CD14-positive monocyte (primary cell): ENCODE results near the gene WDR5B. TPM values are rescaled to one million over a fixed set of nuclear protein-coding genes. Genes with fewer than 3 reads are reported as not detected.

Source experiments
- DNase-seq, 3 donors: peaks; one replicate each; pipeline ENCODE4 v3.0.0-alpha.2; 2011 to 2022
- H2AFZ ChIP-seq: 2 replicates; pipeline ENCODE4 v1.6.0; 2012; ENCODE audit warnings: mild to moderate bottlenecking, low read depth, low read length, inconsistent platforms; ENCODE audit not compliant: insufficient read depth, poor library complexity, severe bottlenecking
- H3K27ac ChIP-seq, 2 donors: 1 replicate in 1 of 2; 2 replicates in 1 of 2; pipeline ENCODE4 v1.5.1; 2012 to 2013; ENCODE audit warnings: low read length in 2 of 2, control low read depth in 1 of 2, inconsistent platforms in 1 of 2, low read depth in 1 of 2, mild to moderate bottlenecking in 1 of 2
- H3K27me3 ChIP-seq, 2 donors: one replicate each; pipeline versions ENCODE4 v1.6.0 to v1.6.1; 2011 to 2013; ENCODE audit warnings: low read length in 2 of 2; ENCODE audit not compliant: control insufficient read depth in 2 of 2, insufficient read depth in 2 of 2
- H3K36me3 ChIP-seq, 2 donors: replicated peaks in 1 of 2; 1 replicate in 1 of 2; 2 replicates in 1 of 2; pipeline versions ENCODE4 v1.5.1 to v1.6.1; 2012 to 2013; ENCODE audit warnings: low read length in 2 of 2, control low read depth in 1 of 2, inconsistent platforms in 1 of 2, mild to moderate bottlenecking in 1 of 2; ENCODE audit not compliant: insufficient read depth in 2 of 2, control insufficient read depth in 1 of 2
- H3K4me1 ChIP-seq, 2 donors: 1 replicate in 1 of 2; 2 replicates in 1 of 2; pipeline versions ENCODE4 v1.5.1 to v1.6.1; 2012 to 2013; ENCODE audit warnings: low read length in 2 of 2, control low read depth in 1 of 2, inconsistent platforms in 1 of 2, mild to moderate bottlenecking in 1 of 2, moderate library complexity in 1 of 2; ENCODE audit not compliant: insufficient read depth in 2 of 2, control insufficient read depth in 1 of 2
- H3K4me2 ChIP-seq: replicated peaks from 2 replicates; pipeline ENCODE3; 2012; ENCODE audit warnings: low read length, moderate library complexity, mild to moderate bottlenecking; ENCODE audit not compliant: poor library complexity, severe bottlenecking; ENCODE audit errors: extremely low read depth
- H3K4me3 ChIP-seq, 3 experiments: fragments of 200-600 bp in 1 of 3; sonication (generic) in 1 of 3; replicated peaks in 1 of 3; 1 replicate in 2 of 3; 2 replicates in 1 of 3; pipeline ENCODE4 v1.5.1; 2011 to 2013; ENCODE audit warnings: low read length in 3 of 3, mild to moderate bottlenecking in 3 of 3, control low read depth in 2 of 3, low read depth in 2 of 3, inconsistent platforms in 1 of 3, moderate library complexity in 1 of 3
- H3K79me2 ChIP-seq: 2 replicates; pipeline ENCODE4 v1.6.0; 2012; ENCODE audit warnings: mild to moderate bottlenecking, control low read depth, inconsistent platforms, low read length, moderate library complexity; ENCODE audit not compliant: insufficient read depth
- H3K9ac ChIP-seq: 2 replicates; pipeline ENCODE4 v1.6.0; 2017; ENCODE audit warnings: low read length, mild to moderate bottlenecking; ENCODE audit not compliant: insufficient read depth, poor library complexity, severe bottlenecking
- H3K9me3 ChIP-seq, 2 donors: replicated peaks in 1 of 2; 1 replicate in 1 of 2; 2 replicates in 1 of 2; pipeline versions ENCODE4 v1.5.1 to v1.6.1; 2012 to 2013; ENCODE audit warnings: low read length in 2 of 2, control low read depth in 1 of 2; ENCODE audit not compliant: control insufficient read depth in 1 of 2, insufficient read depth in 1 of 2
- H4K20me1 ChIP-seq: 2 replicates; pipeline ENCODE4 v1.6.0; 2012; ENCODE audit warnings: mild to moderate bottlenecking, low read length, control low read depth, moderate library complexity; ENCODE audit not compliant: insufficient read depth
- H3K27ac Mint-ChIP-seq, 7 donors: one replicate each; pipeline ENCODE4 v1.8.0; 2020; ENCODE audit warnings: mild to moderate bottlenecking in 7 of 7, mixed read lengths in 7 of 7, moderate library complexity in 6 of 7, inconsistent platforms in 2 of 7
- H3K27me3 Mint-ChIP-seq, 3 donors: one replicate each; pipeline ENCODE4 v1.8.0; 2021 to 2022; ENCODE audit warnings: low read depth in 3 of 3, mild to moderate bottlenecking in 3 of 3, mixed read lengths in 3 of 3, moderate library complexity in 3 of 3, inconsistent platforms in 1 of 3
- H3K36me3 Mint-ChIP-seq, 2 donors: one replicate each; pipeline ENCODE4 v1.8.0; 2020; ENCODE audit warnings: mixed read lengths in 2 of 2, inconsistent platforms in 1 of 2, mild to moderate bottlenecking in 1 of 2
- H3K4me1 Mint-ChIP-seq: one replicate; pipeline ENCODE4 v1.8.0; 2020; ENCODE audit warnings: mild to moderate bottlenecking, mixed read lengths
- H3K4me3 Mint-ChIP-seq, 2 donors: one replicate each; pipeline ENCODE4 v1.8.0; 2020; ENCODE audit warnings: mild to moderate bottlenecking in 2 of 2, mixed read lengths in 2 of 2, moderate library complexity in 1 of 2
- H3K9me3 Mint-ChIP-seq, 7 donors: one replicate each; pipeline ENCODE4 v1.8.0; 2020 to 2022; ENCODE audit warnings: mixed read lengths in 7 of 7, mild to moderate bottlenecking in 6 of 7, moderate library complexity in 6 of 7, inconsistent platforms in 2 of 7
- WGBS: methylation state at CpG from one replicate; pipeline ENCODE4 v1.1.5; 2013; ENCODE audit warnings: missing lambda C conversion rate; ENCODE audit not compliant: insufficient coverage; 5-methylcytosine and 5-hydroxymethylcytosine counted together
- intact Hi-C, 2 donors: fragments of 100-400 bp; cut with micrococcal nuclease; formaldehyde crosslinking; loops; one replicate each; pipeline versions ENCODE4 v1.15.0 to v1.15.1; 2023
- polyA plus RNA-seq, 3 donors: library from polyadenylated mRNA; depleted of rRNA in 1 of 3; unstranded in 2 of 3; stranded (reverse) in 1 of 3; fragments of 300-500 nt in 2 of 3; fragments of >200 nt in 1 of 3; fragmentation: Illumina TruSeq in 2 of 3; gene quantifications; 1 replicate in 2 of 3; 2 replicates in 1 of 3; pipeline ENCODE4 v1.2.3, GENCODE V29; 2012 to 2021
- TF ChIP-seq, protein P1 (sequence below): fragments of 200-600 bp; IDR thresholded peaks from one replicate; pipeline ENCODE4 v1.8.0; 2022; ENCODE audit warnings: antibody characterized with exemption, mild to moderate bottlenecking

Gene WDR5B
- polyA plus RNA-seq, 3 donors, result 0.85 to 3.1 (median 0.85) TPM

DNA sequence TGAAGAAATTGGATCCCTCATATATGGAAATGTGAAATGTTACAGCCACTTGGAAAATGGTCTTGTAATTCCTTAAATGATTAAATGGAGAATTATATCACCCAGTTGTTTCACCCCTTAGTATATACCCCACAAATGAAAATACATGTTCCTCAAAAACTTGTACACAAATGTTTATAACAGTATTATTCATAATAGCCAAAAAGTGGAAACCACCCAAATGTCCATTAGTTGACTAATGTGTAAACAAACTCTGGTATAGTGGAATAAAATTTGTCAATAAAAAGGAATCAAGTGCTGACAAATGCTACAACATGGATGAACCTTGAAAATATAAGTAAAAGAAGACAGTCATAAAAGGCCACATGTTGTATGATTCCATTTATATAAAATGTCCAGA, 19.4 kb downstream of the WDR5B start:
- no peaks in the 10 kb centered on the region for H3K27me3 Mint-ChIP-seq
- H3K27me3 ChIP-seq, result no peaks in the 10 kb centered on the region
- no peaks in the 10 kb centered on the region for H3K36me3 ChIP-seq
- no peak overlapping the region for H3K4me3 Mint-ChIP-seq
- no peaks in the 10 kb centered on the region for H4K20me1 ChIP-seq
- no peaks in the 10 kb centered on the region for H3K79me2 ChIP-seq
- TF ChIP-seq, protein P1, sequence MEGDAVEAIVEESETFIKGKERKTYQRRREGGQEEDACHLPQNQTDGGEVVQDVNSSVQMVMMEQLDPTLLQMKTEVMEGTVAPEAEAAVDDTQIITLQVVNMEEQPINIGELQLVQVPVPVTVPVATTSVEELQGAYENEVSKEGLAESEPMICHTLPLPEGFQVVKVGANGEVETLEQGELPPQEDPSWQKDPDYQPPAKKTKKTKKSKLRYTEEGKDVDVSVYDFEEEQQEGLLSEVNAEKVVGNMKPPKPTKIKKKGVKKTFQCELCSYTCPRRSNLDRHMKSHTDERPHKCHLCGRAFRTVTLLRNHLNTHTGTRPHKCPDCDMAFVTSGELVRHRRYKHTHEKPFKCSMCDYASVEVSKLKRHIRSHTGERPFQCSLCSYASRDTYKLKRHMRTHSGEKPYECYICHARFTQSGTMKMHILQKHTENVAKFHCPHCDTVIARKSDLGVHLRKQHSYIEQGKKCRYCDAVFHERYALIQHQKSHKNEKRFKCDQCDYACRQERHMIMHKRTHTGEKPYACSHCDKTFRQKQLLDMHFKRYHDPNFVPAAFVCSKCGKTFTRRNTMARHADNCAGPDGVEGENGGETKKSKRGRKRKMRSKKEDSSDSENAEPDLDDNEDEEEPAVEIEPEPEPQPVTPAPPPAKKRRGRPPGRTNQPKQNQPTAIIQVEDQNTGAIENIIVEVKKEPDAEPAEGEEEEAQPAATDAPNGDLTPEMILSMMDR, result no peak
- no peak for DNase-seq
- no peak overlapping the region for H3K4me3 ChIP-seq
- peaks cover 10% of the 10 kb centered on the region for H3K4me1 Mint-ChIP-seq
- no peak overlapping the region for H3K9ac ChIP-seq
- H3K27ac Mint-ChIP-seq, result no peak overlapping the region
- H3K4me1 ChIP-seq, result peaks cover 0 to 4% of the 10 kb centered on the region in 2 donors
- no peak overlapping the region for H3K4me2 ChIP-seq
- intact Hi-C loops, result no loop called here
- peaks cover 0 to 4% (median 0%) of the 10 kb centered on the region in 7 donors for H3K9me3 Mint-ChIP-seq
- no peak overlapping the region for H3K27ac ChIP-seq
- no peaks in the 10 kb centered on the region for H3K36me3 Mint-ChIP-seq
- H3K9me3 ChIP-seq, result no peaks in the 10 kb centered on the region
- H2AFZ ChIP-seq, result no peak overlapping the region

DNA sequence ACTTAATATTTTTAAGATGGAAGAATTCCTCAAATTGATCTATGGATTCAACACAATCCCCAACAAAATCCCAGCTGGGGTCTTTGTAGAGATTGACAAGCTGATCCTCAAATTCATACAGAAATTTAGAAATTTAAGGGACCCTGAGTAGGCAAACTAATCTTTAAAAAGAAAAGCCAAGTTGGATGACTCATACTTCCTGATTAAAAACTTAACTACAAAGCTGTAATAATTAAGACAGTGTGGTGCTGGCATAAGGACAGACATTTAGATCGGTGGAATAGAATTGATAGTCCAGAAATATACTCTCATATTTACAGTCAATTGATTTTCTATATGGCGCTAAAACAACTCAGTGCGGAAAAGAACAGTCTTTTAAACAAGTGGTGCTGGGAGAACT, 20.3 kb downstream of the WDR5B start:
- Histone ChIP-seq H2AFZ (no peak overlapping the region), H3K4me2 (no peak overlapping the region), H3K36me3 (no peaks in the 10 kb centered on the region), H4K20me1 (no peaks in the 10 kb centered on the region), H3K4me1 (peaks cover 0 to 4% of the 10 kb centered on the region in 2 donors), H3K9me3 (no peaks in the 10 kb centered on the region), H3K4me3 (no peak overlapping the region), H3K79me2 (no peaks in the 10 kb centered on the region), H3K9ac (no peak overlapping the region), H3K27me3 (no peaks in the 10 kb centered on the region), H3K27ac (no peak overlapping the region)
- Mint-ChIP-seq H3K27me3 (no peaks in the 10 kb centered on the region), H3K36me3 (no peaks in the 10 kb centered on the region), H3K9me3 (peaks cover 0 to 4% (median 0%) of the 10 kb centered on the region in 7 donors), H3K4me3 (no peak overlapping the region), H3K27ac (no peak overlapping the region), H3K4me1 (peaks cover 10% of the 10 kb centered on the region)
- no CpG with 5 or more reads among the region's 3 CpGs for WGBS
- TF ChIP-seq, protein P1, result no peak
- no peak for DNase-seq
- intact Hi-C loops, result no loop called here
